Measurements from ENCODE around the gene WDR3.
"Not testable (repeated sequence)": the region's sequence is repeated elsewhere in the genome, so short reads cannot be mapped to it uniquely, and the experiment has no call there.

WDR3 gene

DNA sequence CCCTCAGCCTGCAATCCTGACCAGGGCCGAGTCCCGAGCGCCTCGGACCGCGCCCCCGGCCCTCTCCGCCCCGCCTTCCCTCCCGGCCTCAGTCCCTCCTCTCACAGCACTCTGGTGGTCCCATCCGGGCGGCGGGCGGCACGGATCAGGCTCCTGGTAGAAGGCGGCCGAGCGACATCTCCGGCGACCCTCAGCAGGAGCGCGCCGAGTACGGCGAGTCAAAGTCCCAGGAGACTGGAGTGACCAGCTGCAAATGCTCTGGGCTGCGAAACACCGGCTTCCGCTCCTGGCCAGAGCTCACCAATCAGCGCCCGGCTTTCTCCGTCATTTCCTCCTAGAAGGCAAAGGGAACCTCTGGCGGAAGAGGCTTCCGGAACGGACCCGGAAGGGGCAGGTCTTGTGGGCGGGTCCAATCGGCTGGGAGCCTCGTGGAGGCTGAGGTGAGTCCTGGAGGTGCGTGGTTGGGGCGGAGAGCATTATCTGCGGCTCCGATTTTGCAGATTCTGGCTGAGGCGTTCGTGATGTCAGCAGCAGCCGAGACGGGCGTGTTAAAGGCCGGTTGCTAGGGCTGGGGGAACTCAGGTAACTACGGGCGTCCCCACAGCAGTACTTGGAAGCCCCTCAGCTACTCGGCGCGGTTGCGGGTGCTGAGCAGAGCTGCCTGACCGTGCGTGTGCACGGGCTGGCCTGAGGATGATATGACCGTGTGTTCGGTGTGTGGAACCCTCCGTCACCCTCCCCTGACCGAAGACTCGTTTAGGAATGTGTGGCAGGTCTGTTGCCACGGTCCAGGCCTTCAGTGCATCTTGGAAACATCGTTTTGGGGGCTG is at the start of gene WDR3, which contains the start of gene GDAP2:
Gene WDR3, plus strand, starts transcription at position 397 of the 830 bp plus-strand sequence. CDS start 3,581 bp downstream, outside the sequence.
Gene GDAP2, minus strand, starts transcription at position 279 of the 830 bp plus-strand sequence. CDS start 9,264 bp downstream, outside the sequence.
- in situ Hi-C loops (cut with HindIII; ENCODE audit: low sequenced_read_pairs), result no loop called here

DNA sequence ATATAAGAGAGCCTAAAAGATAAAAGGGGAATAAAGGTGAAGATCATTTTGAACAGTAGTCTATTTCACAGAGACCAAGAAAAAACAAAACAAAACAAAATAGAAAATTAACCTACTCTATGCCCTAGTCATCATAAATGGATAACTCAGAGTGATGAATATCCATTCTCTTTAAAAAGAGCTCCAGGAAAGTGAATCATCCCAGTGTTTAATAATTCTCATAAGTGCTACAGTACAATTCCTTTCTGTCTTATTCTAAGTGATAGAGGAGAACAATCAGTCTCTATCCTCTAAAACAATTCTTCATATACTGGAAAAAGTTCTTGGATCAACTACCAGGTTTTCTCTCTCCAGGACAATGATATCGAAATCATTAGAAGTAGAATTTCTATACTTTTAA is 45.9 kb upstream of the WDR3 start:
- in situ Hi-C loops (cut with HindIII; ENCODE audit: low sequenced_read_pairs), result no loop called here

DNA sequence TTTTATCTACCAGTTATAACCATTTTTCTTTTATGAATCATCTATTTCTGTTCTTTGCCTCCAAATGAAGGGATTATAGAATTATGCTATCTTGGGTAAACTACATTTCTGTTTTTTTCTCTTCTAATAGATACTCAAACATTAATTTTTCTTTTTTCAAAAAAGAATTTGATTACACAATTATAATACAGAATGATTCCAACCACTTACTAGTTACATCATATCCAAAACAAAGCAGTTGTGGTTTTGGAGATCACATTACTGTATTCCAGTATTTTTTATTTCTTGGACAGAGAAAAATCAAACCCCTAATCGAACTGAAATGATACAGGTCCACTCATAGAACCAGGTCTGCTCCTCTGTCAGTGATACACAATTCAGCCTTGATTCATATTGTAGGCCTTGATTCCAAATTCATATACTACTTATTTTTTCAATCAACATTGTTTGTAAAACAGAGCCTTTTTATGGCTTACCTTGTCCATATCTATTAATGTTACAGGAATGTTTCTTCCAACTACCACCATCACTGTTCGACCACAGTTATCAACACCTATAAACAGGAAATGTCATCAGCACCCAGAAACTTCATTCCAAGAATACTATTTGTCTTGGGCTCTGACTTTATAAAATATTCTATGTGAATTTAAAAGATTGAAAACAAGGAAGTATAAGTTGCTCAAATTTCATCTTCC is 43.3 kb upstream of the WDR3 start:
- in situ Hi-C loops (cut with HindIII; ENCODE audit: low sequenced_read_pairs), result no loop called here

DNA sequence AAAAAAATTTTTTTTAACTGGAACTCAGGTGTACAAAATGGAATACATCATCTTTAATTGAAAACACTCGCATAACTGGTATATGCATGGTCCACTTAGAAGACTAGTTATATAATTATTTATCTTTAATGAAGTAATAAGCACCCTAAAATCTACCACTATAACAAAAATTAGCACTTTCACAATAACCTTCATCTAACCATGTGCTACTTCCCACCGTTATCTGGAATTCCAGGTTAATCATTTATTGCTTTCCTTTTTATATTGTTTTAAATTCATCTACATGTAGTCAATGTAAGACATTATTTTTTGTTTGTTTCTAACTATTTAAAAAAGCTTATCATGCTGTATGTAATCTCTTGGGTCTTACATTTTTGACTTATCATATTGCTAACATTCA is 39.1 kb upstream of the WDR3 start:
- in situ Hi-C loops (cut with HindIII; ENCODE audit: low sequenced_read_pairs), result loop anchor here (10.0 kb wide), 1 partner anchor 346 kb away; no protein-coding TSS in a partner anchor

DNA sequence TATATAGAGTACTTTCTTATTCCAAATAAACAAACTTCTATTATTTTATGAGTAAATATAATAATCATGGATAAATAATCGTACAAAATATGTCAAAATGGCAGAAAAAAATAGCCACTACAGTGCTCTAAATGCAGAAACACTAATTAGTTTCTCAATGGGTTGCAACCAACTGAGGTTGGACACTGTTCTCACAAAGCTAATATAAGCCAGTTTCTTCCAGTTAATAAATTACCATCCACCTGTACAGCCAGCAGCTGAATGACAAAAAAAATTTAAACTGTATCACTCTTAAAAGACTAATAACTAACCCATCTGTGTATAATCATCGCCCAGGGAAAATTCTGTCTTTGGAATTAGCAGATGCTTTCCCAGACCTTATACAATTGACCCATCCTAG is 37.0 kb upstream of the WDR3 start:
- in situ Hi-C loops (cut with HindIII; ENCODE audit: low sequenced_read_pairs), result loop anchor here (10.0 kb wide), 1 partner anchor 348 kb away; no protein-coding TSS in a partner anchor

- in situ Hi-C loops (cut with HindIII; ENCODE audit: low sequenced_read_pairs), result loop anchor here (10.0 kb wide), 1 partner anchor 349 kb away; no protein-coding TSS in a partner anchor
Observed at GRCh38 chr1:117894078-117894477, 35.5 kb upstream of the WDR3 start.

DNA sequence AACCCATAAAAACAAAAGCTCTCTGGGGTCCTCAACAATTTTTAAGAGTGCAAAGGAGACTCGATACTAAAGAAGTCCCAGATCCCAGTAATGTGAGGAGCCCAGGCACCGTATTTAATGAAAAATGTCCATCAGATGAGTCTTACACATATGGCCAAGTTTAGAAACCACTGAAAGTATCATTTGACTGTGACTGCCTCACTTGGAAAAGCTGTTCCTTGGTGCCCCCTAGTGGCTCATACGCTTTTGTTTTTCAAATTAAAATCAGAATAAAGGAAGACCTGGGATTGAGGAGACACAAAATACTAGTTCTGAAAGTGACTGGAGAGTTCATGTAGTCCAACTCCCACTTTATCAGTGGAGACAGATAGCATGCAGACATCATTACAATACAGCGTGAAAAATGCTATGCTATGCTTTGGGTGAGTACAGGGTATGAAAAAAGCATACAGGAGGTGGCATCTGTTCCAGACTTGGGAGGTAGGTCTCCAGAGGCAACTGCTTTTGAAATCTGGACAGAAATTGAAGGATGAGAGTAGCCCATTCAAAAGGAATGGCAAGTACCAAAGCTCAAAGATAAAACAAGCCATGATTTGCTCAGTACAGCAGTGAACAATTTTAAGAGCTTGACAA is 33.9 kb upstream of the WDR3 start:
- in situ Hi-C loops (cut with HindIII; ENCODE audit: low sequenced_read_pairs), result loop anchor here (10.0 kb wide), 1 partner anchor 351 kb away; no protein-coding TSS in a partner anchor

GRCh38 chr1:117897551-117897950 is 32.0 kb upstream of the WDR3 start:
- in situ Hi-C loops (cut with HindIII; ENCODE audit: low sequenced_read_pairs), result loop anchor here (10.0 kb wide), 1 partner anchor 353 kb away; no protein-coding TSS in a partner anchor

DNA sequence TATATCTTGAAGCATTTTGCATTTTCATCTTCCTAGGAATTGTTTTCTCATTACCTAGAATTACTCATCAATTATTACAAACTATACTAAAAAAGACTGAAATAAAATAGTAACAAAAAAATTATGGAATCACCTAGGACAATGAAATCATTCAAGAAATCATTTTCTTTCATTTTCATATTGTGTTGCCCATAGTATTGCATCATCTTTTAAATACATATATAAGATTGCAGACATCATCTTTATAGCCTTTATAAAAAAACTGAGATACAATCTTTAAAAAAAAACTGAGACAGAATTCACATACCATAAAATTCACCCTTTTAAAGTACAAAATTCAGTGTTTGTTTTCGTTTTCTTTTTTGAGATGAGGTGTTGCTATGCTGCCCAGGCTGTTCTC is 29.7 kb upstream of the WDR3 start:
- in situ Hi-C loops (cut with HindIII; ENCODE audit: low sequenced_read_pairs), result loop anchor here (10.0 kb wide), 1 partner anchor 355 kb away; no protein-coding TSS in a partner anchor

GRCh38 chr1:117902944-117903343 is 26.6 kb upstream of the WDR3 start:
- in situ Hi-C loops (cut with HindIII; ENCODE audit: low sequenced_read_pairs), result no loop called here

- in situ Hi-C loops (cut with HindIII; ENCODE audit: low sequenced_read_pairs), result no loop called here
Observed at GRCh38 chr1:117904485-117904884, 25.1 kb upstream of the WDR3 start.

GRCh38 chr1:117905019-117905418 is 24.5 kb upstream of the WDR3 start:
- in situ Hi-C loops (cut with HindIII; ENCODE audit: low sequenced_read_pairs), result no loop called here

- in situ Hi-C loops (cut with HindIII; ENCODE audit: low sequenced_read_pairs), result no loop called here
Observed at GRCh38 chr1:117911051-117911450, 18.5 kb upstream of the WDR3 start.

GRCh38 chr1:117919376-117919775 is 10.2 kb upstream of the WDR3 start:
- in situ Hi-C loops (cut with HindIII; ENCODE audit: low sequenced_read_pairs), result no loop called here

DNA sequence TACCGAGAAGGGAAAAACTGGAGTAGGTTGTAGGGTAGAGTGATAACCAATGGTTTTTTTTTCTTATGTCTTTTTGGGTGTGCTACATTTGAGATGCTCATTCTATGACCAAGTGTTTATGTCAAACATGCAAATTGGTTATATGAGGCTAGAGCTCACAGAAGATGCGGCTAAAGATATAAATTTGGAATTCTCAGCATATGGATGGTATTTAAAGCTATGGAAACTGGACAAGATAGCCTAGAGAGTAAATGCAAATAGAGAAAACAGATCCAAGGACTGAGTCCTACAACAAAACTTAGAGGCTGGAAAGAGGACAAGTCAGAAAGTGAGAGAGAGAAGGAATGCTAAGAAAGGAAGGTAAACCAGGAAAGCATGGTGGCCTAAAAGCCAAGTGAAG is 7.5 kb upstream of the WDR3 start:
- in situ Hi-C loops (cut with HindIII; ENCODE audit: low sequenced_read_pairs), result no loop called here

DNA sequence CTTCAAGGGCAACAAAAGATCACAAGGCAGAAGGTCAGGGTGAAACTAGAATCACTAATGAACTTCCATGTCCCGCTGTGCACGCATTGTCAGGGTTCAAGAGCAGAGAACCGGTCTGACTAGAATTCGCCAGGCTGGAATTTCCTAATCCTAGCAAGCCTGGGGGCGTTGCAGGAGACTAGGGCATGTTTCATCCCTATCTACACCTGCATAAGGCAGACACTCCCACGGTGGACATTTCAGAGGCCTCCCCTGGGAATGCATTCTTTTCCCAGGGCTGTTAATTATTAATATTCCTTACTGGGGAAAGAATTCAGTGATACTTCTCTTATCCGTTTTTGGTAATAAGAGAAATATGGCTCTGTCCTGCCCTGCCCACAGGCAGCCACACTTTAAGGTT is 6.8 kb upstream of the WDR3 start:
- in situ Hi-C loops (cut with HindIII; ENCODE audit: low sequenced_read_pairs), result not testable (repeated sequence)

DNA sequence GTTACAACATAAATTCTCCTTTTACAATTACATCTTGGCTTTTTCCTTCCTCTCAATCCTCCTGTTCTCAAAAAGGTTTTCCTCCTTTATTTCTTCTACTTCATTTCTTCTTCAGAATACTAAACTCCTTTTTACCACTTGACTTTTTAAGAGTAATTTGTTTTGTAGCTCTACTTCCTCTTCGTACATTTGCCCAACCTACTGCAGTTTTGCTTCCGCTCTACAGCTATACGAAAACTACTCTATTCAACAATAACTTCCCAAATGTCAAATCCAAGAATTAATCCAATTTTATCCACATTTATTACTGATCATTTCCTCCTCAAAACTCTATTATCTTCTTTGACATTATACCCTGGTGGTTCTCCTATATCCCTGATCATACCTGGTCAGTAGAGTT is 3.6 kb upstream of the WDR3 start:
- in situ Hi-C loops (cut with HindIII; ENCODE audit: low sequenced_read_pairs), result no loop called here

- in situ Hi-C loops (cut with HindIII; ENCODE audit: low sequenced_read_pairs), result no loop called here
Observed at GRCh38 chr1:117928881-117929342, 627 bp upstream of the WDR3 start.

- in situ Hi-C loops (cut with HindIII; ENCODE audit: low sequenced_read_pairs), result no loop called here
Observed at GRCh38 chr1:117930173-117930447, 571 bp downstream of the WDR3 start.

DNA sequence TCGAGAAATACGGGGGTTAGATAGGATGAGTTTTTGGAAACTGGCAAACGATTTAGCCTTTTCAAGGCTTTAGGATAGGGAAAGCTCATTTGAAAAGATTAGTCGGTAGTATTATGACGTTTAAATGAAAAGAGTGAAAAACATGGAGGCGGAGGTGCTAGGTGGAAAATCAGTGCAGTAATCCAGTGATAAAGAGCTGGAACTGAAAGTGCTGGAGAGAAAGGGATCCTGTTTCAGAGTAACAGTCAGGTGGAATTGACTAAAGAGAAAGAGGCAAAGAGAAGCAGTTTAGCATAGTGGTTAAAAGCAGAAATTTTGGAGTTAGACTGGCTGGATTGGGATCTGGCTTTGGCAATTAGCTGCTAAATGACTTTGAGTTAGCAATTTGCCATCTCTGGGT is 945 bp downstream of the WDR3 start:
- in situ Hi-C loops (cut with HindIII; ENCODE audit: low sequenced_read_pairs), result no loop called here

- in situ Hi-C loops (cut with HindIII; ENCODE audit: low sequenced_read_pairs), result no loop called here
Observed at GRCh38 chr1:117932576-117932975, 3.0 kb downstream of the WDR3 start.
